SH-SY5Y (cell line): ENCODE measurements around the gene PRUNE1.

Experiments used
- GATA2 ChIP-seq: IDR thresholded peaks from 2 replicates; pipeline ENCODE4 v1.6.1; 2011; ENCODE audit warnings: mild to moderate bottlenecking, low read depth, low read length
- GATA3 ChIP-seq: IDR thresholded peaks from 2 replicates; pipeline ENCODE4 v1.6.1; 2011; ENCODE audit warnings: low read depth, mild to moderate bottlenecking, low read length, moderate library complexity

The PRUNE1 gene

DNA sequence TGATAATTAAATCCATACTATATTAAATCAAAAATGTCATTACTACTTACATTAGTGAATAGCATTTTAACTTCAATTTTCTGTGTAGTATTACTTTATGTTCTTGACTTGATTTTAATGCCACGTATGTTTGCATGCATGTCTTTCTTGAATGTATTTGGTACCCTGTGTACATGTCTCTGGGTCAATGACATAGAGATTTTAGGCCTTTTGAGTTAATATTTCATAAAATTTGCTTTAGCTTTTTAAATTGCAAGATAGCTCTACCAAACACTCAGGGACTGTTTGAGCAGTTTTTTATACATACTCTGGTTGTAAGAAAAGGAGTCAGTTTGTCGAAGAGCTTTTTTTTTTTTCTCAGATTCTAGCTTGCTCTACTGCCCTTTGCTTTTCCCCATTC lies 53.5 kb downstream of the PRUNE1 start:
- TF ChIP-seq GATA2: no peak
- no peak for TF ChIP-seq GATA3

DNA sequence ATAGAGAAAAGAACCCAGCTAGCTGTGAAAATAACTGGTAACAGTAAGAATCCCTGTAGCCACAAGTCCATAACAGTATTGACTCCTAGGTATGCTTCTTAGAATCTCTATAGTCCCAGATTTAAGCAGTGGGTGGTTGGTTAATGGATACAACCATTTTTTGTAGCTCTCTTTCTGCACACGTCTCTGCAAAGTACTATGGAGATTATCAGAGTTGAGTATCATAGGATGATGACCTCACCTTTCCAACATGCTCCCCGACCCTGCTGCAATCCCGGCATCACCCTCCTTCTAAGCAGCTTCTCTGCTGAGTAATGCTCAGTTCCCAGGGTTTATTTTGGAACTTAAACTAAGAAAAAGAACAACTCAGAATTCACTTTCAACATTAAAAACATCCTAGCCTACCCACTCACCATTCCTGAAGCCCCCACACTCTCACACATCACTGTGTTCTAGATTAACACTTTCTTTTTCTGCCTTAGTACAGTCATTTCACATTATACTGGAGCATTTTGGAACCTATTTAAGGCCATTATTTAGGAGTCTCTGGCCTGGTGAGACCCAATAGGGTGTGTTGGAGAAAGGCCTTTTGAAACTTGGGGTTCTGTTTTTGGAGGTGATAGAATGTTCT lies 54.6 kb downstream of the PRUNE1 start:
- TF ChIP-seq GATA2: peak; percentile 72
- TF ChIP-seq GATA3: no peak

DNA sequence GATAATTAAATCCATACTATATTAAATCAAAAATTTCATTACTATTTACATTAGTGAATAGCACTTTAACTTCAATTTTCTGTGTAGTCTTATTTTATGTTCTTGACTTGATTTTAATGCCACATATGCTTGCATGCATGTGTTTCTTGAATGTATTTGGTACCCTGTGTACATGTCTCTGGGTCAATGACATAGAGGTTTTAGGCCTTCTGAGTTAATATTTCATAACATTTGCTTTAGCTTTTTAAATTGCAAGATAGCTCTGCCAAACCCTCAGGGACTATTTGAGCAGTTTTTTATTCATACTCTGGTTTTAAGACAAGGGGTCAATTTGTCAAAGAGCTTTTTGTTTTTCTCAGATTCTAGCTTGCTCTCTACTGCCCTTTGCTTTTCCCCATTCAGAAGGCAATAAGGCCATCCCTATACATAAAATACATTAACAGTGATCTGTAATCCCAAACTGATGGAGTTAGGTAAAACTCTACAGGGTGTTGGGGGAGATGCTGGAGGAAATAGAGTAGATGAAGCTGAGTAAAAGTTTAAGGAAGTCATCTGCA lies 56.9 kb downstream of the PRUNE1 start:
- TF ChIP-seq GATA2: no peak
- no peak for TF ChIP-seq GATA3

DNA sequence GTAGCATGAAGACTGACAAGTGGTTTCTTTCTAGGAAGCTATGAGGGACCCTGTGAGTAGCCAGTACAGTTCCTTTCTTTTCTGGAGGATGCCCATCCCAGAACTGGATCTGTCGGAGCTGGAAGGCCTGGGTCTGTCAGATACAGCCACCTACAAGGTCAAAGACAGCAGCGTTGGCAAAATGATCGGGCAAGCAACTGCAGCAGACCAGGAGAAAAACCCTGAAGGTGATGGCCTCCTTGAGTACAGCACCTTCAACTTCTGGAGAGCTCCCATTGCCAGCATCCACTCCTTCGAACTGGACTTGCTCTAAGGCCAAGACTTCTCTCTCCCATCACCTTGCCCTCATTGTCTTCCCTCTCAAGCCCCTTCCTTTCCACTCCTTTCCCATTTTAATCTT lies 58.9 kb downstream of the PRUNE1 start:
- TF ChIP-seq GATA3 (no peak), GATA2 (no peak)

DNA sequence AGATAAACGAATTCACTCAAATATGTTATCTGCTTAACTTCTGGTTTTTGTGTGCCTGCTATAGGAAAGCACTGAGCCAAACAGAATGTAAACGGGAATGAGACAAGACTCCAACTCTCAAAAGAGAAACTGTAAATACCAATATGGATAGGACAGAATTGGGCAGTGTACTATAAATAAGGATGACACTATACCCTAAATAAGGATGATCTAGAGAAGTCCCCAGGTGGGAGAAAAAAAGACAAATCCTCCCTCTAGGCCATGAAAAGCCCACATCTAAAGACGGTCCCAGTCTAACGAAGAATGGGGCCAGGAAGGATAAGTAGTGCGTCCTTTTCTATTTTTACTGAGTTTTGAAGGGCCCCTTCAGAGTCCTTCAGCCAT lies 60.8 kb downstream of the PRUNE1 start:
- TF ChIP-seq GATA2: no peak
- no peak for TF ChIP-seq GATA3

DNA sequence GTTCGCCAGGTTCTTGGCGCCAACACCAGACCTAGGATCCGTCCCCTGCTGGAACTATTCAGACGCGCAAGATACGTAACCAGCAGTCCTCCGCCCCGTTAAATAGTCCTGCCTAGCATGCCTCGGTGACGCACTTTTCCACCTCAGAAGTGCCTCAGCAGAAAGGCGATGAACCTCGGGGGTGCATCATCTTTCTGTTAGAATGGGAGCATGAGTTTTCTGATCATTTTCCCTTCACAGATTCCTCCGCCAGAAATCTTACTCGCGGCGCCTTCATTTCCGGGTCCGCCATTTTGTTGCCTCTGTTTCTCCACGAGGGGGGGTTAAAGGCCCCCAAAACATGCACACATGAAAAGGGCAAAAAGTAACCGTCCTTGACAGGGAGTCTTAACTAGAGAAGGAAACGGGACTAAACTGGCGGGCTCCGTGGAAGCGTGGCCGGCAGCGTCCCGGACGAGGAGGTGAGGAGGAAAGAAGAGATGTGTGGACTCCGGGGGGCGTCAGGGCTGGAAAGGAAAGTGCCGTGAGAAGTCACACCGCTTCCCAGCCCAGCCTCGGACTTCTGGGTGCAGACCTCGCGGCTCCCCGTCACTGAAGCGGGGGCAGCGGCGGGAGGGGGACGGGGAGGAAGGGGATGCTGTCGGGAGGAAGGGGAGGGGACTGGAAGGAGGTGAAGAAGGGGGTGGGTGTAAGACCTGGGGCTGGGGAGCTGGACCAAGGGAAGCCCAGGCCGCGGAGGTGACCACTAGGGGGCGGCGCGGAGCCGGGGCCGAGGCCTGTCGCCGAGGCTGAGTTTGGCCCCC lies 62.4 kb downstream of the PRUNE1 start, which contains the start of gene GABPB2:
Gene GABPB2 (plus strand): TSS at position 288 of the 803 bp plus-strand sequence. CDS start 17,429 bp downstream, outside the sequence.
- TF ChIP-seq GATA3: no peak
- TF ChIP-seq GATA2: no peak

DNA sequence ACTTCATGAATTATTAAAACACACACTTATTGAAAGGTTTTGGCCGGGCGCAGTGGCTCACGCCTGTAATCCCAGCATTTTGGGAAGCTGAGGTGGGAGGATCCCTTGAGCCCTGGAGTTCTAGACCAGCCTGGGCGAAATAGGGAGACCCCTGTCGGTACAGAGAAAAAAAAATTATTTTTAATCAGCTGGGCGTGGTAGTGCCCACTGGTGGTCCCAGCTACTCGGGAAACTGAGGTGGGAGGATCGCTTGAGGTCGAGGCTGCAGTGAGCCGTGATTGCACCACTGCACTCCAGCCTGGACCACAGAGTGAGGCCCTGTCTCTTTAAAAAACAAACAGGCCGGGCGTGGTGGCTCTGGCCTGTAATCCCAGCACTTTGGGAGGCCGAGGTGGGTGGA lies 64.0 kb downstream of the PRUNE1 start:
- TF ChIP-seq GATA2: no peak
- no peak for TF ChIP-seq GATA3
